Liver (tissue), 9 donors: ENCODE results near the gene MED17. TPM values are rescaled to one million over a fixed set of nuclear protein-coding genes. Genes with fewer than 3 reads are reported as not detected.

Experiments
- DNase-seq: peaks from one replicate; pipeline ENCODE4 v3.0.0-alpha.2; 2017; ENCODE audit warnings: low spot score
- H3K27ac ChIP-seq, 2 donors: one replicate each; pipeline ENCODE4 v1.7.0; 2013; ENCODE audit warnings: inconsistent platforms in 2 of 2, low read length in 2 of 2, control low read depth in 1 of 2, low read depth in 1 of 2, mild to moderate bottlenecking in 1 of 2
- H3K27me3 ChIP-seq, 4 donors: one replicate each; pipeline versions ENCODE4 v1.6.1 to v1.7.0; 2013; ENCODE audit warnings: low read length in 3 of 4, inconsistent platforms in 1 of 4, mild to moderate bottlenecking in 1 of 4, moderate library complexity in 1 of 4; ENCODE audit not compliant: control insufficient read depth in 4 of 4, insufficient read depth in 4 of 4
- H3K36me3 ChIP-seq, 4 donors: one replicate each; pipeline versions ENCODE4 v1.6.1 to v1.7.0; 2013; ENCODE audit warnings: low read length in 3 of 4, mild to moderate bottlenecking in 3 of 4, low read depth in 1 of 4, moderate library complexity in 1 of 4; ENCODE audit not compliant: control insufficient read depth in 4 of 4, insufficient read depth in 3 of 4
- H3K4me1 ChIP-seq, 4 donors: one replicate each; pipeline versions ENCODE4 v1.6.1 to v1.7.0; 2013; ENCODE audit warnings: low read length in 3 of 4, mild to moderate bottlenecking in 3 of 4, moderate library complexity in 1 of 4; ENCODE audit not compliant: control insufficient read depth in 4 of 4, insufficient read depth in 4 of 4
- H3K4me3 ChIP-seq, 3 donors: one replicate each; pipeline versions ENCODE4 v1.6.1 to v1.7.0; 2013; ENCODE audit warnings: low read length in 3 of 3, control low read depth in 1 of 3, low read depth in 1 of 3, mild to moderate bottlenecking in 1 of 3
- H3K9ac ChIP-seq, 2 donors: one replicate each; pipeline ENCODE4 v1.7.0; 2013; ENCODE audit warnings: low read length in 2 of 2, mild to moderate bottlenecking in 2 of 2, moderate library complexity in 2 of 2, control low read depth in 1 of 2, low read depth in 1 of 2
- H3K9me3 ChIP-seq, 4 donors: one replicate each; pipeline versions ENCODE4 v1.6.1 to v1.7.0; 2013; ENCODE audit warnings: low read length in 3 of 4; ENCODE audit not compliant: control insufficient read depth in 4 of 4
- GABPA ChIP-seq, 2 donors: IDR thresholded peaks in 1 of 2; conservative IDR thresholded peaks in 1 of 2; 2 replicates each; pipeline ENCODE4 v1.6.1; 2016; ENCODE audit warnings: antibody characterized with exemption in 2 of 2, mild to moderate bottlenecking in 1 of 2, moderate library complexity in 1 of 2
- HNF4A ChIP-seq, 2 donors: conservative IDR thresholded peaks; 2 replicates each; pipeline ENCODE4 v1.6.1; 2016; ENCODE audit warnings: antibody characterized with exemption in 2 of 2, mild to moderate bottlenecking in 2 of 2
- HNF4G ChIP-seq: IDR thresholded peaks from 2 replicates; pipeline ENCODE4 v1.6.1; 2016; ENCODE audit warnings: antibody characterized with exemption
- JUND ChIP-seq, 2 donors: IDR thresholded peaks; 2 replicates each; pipeline ENCODE4 v1.6.1; 2016; ENCODE audit warnings: antibody characterized with exemption in 2 of 2
- MAX ChIP-seq: IDR thresholded peaks from 2 replicates; pipeline ENCODE4 v1.6.1; 2016; ENCODE audit warnings: antibody characterized with exemption
- NR2F2 ChIP-seq: IDR thresholded peaks from 2 replicates; pipeline ENCODE4 v1.6.1; 2016; ENCODE audit warnings: antibody characterized with exemption
- RAD21 ChIP-seq, 2 donors: IDR thresholded peaks; 2 replicates each; pipeline ENCODE4 v1.6.1; 2016; ENCODE audit warnings: antibody characterized with exemption in 2 of 2, mild to moderate bottlenecking in 2 of 2
- REST ChIP-seq: IDR thresholded peaks from 2 replicates; pipeline ENCODE4 v1.6.1; 2016; ENCODE audit warnings: antibody characterized with exemption, mild to moderate bottlenecking
- YY1 ChIP-seq: IDR thresholded peaks from 2 replicates; pipeline ENCODE4 v1.6.1; 2016; ENCODE audit warnings: antibody characterized with exemption, mild to moderate bottlenecking
- ZBTB33 ChIP-seq: IDR thresholded peaks from 2 replicates; pipeline ENCODE4 v1.6.1; 2016; ENCODE audit warnings: antibody characterized with exemption
- WGBS: extraction: QIAGEN DNeasy Blood & Tissue Kit; methylation state at CpG from one replicate; pipeline ENCODE4 v1.1.7; 2013; 5-methylcytosine and 5-hydroxymethylcytosine counted together
- polyA plus RNA-seq, 2 donors: library from polyadenylated mRNA; stranded (reverse) in 1 of 2; unstranded in 1 of 2; fragments of 200-250 nt in 1 of 2; fragments of >200 nt in 1 of 2; fragmentation: Nextera tagmentation in 1 of 2; extraction: Ambion mirVana in 1 of 2; gene quantifications; one replicate each; pipeline versions ENCODE4 v1.2.1 to v1.2.3, GENCODE V29; 2013 to 2015
- total RNA-seq, 2 donors: library from RNA; depleted of rRNA; stranded (reverse); fragments of >200 nt; gene quantifications; one replicate each; pipeline ENCODE4 v1.2.3, GENCODE V29; 2014
- donor health status: healthy.
- donor health status: healthy.
- donor health status: healthy.
- donor health status: healthy.
- donor health status: healthy.

MED17 gene
- total and polyA plus RNA-seq, 4 donors = 2.8 to 12.7 (median 7.5) TPM

GRCh38 chr11:93817426-93818348, 33.6 kb downstream of the MED17 start (continued):
- TF ChIP-seq REST (no peak), ZBTB33 (no peak), HNF4A (conservative IDR thresholded peaks at IDR 0.05) (no peak)

GRCh38 chr11:93819966-93820695, 36.0 kb downstream of the MED17 start:
- no peaks in the 10 kb centered on the region for H3K27me3 ChIP-seq
- 89% methylated on average over 8 of the region's 8 CpGs for WGBS
- peaks cover 0 to 4% (median 2%) of the 10 kb centered on the region in 4 donors for H3K36me3 ChIP-seq
- DNase-seq = no peak
- no peaks in the 10 kb centered on the region for H3K4me1 ChIP-seq
- H3K4me3 ChIP-seq = no peak overlapping the region
- no peak overlapping the region for H3K9ac ChIP-seq
- TF ChIP-seq NR2F2 = no peak
- no peak for TF ChIP-seq REST
- TF ChIP-seq HNF4G = no peak
- TF ChIP-seq JUND (IDR thresholded peaks at IDR 0.05) = no peak
- TF ChIP-seq ZBTB33 = no peak
- TF ChIP-seq YY1 = no peak
- no peak for TF ChIP-seq RAD21 (IDR thresholded peaks at IDR 0.05)
- no peak for TF ChIP-seq GABPA (IDR thresholded peaks at IDR 0.05 in 1 of 2, conservative IDR thresholded peaks at IDR 0.05 in 1 of 2)
- no peak for TF ChIP-seq MAX
- no peak overlapping the region for H3K27ac ChIP-seq
- no peaks in the 10 kb centered on the region for H3K9me3 ChIP-seq
